GM08714 (cell line): ENCODE measurements around the gene PRKCA.
"Not testable (repeated sequence)": the region's sequence is repeated elsewhere in the genome, so short reads cannot be mapped to it uniquely, and the experiment has no call there.

ENCODE experiments used
- H3K4me3 ChIP-seq: fragments of 200-500 bp; sonication (Bioruptor generic); 2 replicates; pipeline ENCODE4 v1.5.1; 2014; ENCODE audit warnings: mild to moderate bottlenecking, low read length, inconsistent platforms
- ZNF274 ChIP-seq: IDR thresholded peaks from 2 replicates; pipeline ENCODE4 v1.6.1; 2012; ENCODE audit warnings: mild to moderate bottlenecking, low read depth, low read length

The PRKCA gene

DNA sequence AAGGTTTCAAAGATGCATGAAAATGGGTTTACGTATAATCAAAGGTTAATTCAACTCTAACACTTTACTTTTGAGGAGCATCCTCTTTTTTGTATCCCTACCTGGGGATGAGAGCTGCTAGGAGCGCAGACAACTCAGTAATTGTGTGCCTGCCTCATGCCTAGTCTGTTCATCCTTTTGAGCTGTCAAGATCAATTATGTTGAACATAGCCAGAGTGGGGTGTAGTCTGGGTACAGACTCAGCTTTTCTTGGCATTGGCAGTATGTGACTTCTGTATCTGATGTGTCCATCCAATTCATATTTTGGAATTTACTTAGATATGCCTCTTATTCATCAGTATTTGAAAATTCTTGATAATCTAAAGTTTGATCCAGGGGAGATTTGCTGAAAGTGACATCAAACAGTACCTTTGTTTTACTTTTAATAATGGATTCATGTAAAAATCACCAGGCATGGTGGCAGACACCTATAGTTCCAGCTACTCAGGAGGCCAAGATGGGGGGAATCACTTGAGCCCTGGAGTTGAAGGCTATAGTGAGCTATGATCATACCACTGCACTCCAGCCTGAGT lies 24.1 kb downstream of the PRKCA start:
- no peak overlapping the region for H3K4me3 ChIP-seq
- no peak for TF ChIP-seq ZNF274

DNA sequence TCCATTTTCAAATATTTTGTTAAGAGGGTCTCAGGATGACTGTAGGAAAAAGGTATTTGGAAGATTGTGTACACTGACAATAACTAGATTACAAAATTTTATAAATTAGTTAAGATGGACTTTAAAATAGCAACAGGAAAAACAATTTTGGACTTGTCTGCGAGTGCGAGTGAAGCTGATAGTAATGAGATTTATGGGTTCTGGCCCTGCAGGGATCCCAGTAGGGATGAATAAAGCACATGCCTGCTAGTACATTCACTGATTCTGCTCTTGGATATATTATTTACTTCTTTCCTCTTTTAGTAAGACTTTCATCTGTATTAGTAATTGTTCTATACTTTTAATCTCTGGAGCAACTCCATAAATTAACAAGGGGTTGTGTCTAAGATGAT lies 28.2 kb downstream of the PRKCA start:
- TF ChIP-seq ZNF274 = no peak

GRCh38 chr17:66331038-66331816 lies 28.8 kb downstream of the PRKCA start:
- TF ChIP-seq ZNF274 = no peak
- no peak overlapping the region for H3K4me3 ChIP-seq

More for the DNA sequence above, 28.2 kb downstream of the PRKCA start:
- H3K4me3 ChIP-seq = no peak overlapping the region

GRCh38 chr17:66335797-66336196 lies 33.4 kb downstream of the PRKCA start:
- no peak for TF ChIP-seq ZNF274
- H3K4me3 ChIP-seq = no peak overlapping the region

GRCh38 chr17:66337268-66337667 lies 34.9 kb downstream of the PRKCA start:
- TF ChIP-seq ZNF274 = no peak
- no peak overlapping the region for H3K4me3 ChIP-seq

DNA sequence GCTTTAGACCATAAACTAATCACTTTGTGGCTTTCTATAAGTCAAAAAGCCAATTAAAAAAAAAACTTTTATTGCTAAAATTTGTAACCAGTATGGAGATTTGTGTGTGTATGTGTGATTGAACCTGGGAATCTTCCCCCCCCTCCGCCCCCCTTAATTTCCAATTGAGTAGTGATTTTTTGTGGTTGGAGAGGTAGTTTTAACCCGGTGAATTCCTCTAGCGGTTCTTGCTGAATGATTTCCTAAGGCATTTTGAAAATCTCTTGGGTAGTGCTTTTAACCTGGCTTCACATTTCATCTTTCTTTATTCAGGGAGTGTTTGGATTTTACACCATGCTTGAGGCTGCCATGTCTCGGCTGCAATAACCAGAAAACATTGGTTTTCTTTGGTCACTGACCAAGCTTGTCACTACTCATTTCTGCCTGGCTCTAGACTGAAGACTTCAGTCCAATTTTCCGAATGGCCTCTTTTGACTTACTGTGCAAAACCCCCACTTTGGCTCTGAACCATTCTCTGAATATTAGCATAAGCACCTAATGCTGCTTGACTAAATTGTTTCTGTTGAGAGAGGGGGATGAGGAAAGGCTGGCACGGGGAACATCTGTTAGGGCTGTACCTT lies 35.6 kb downstream of the PRKCA start:
- TF ChIP-seq ZNF274 = no peak
- no peak overlapping the region for H3K4me3 ChIP-seq

- TF ChIP-seq ZNF274 = no peak
- H3K4me3 ChIP-seq = no peak overlapping the region
Observed at GRCh38 chr17:66338937-66339336, 36.5 kb downstream of the PRKCA start.

GRCh38 chr17:66339561-66339960 lies 37.1 kb downstream of the PRKCA start:
- no peak for TF ChIP-seq ZNF274
- no peak overlapping the region for H3K4me3 ChIP-seq

GRCh38 chr17:66340720-66341119 lies 38.3 kb downstream of the PRKCA start:
- no peak overlapping the region for H3K4me3 ChIP-seq
- no peak for TF ChIP-seq ZNF274

GRCh38 chr17:66341462-66341861 lies 39.0 kb downstream of the PRKCA start:
- TF ChIP-seq ZNF274 = no peak

DNA sequence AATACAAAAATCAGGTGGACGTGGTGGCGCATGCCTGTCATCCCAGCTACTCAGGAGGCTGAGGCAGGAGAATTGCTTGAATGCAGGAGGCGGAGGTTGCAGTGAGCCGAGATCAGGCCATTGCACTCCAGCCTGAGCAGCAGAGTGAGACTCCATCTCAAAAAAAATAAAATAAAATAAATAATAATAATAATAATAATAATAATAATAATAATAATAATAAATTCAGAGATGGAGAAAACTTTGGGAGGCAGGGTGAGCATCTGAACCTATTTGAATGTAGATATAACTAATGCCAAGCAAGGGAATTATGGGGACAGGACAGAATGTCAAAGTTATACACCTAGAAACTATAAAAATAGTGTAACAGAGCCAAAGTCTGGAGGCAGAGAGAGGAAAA lies 39.9 kb downstream of the PRKCA start:
- not testable (repeated sequence) for H3K4me3 ChIP-seq

More at GRCh38 chr17:66341462-66341861, 39.0 kb downstream of the PRKCA start:
- no peak overlapping the region for H3K4me3 ChIP-seq

DNA sequence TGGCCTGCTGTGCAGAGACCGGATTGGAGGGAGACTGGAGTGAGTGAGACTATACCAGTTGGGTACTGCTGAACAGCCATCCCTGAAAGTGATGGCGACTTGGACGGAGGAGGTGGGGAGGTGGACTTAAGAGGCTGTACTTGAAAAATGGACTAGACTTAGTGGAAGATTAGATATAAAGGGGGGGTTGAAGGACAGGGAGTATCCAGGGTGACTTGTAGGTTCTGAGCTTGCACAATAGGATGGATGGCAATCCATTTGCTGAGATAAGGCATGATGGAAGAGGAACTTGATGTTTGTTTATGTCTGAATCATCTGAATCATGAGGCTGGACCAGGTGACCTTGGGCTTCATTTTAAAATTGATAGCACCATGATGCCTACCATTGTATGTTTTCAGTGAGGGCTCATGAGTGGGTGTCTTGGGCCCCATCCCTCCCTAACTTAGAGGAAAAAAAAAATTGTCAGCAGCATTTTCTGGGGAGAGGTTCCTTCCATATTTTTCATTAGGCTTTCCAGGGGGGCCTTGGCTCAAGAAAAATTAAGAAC lies 41.2 kb downstream of the PRKCA start:
- no peak for TF ChIP-seq ZNF274
- no peak overlapping the region for H3K4me3 ChIP-seq

DNA sequence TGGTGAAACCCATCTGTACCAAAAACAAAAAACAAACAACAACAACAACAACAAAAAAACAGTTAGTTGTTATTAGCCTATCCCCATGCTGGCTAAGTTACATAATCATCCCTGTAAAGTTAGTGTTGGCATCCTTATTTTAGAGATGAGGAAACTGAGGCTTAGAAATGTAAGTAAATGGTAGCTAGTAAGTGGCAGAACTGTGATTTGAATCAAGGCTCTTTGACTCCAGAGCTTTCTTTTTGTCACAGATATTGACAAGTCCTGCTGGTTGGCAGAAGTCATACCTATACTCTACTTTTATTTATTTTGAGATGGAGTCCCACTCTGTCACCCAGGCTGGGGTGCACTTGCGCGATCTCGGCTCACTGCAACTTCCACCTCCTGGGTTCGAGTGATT lies 42.1 kb downstream of the PRKCA start:
- TF ChIP-seq ZNF274 = no peak
- no peak overlapping the region for H3K4me3 ChIP-seq

GRCh38 chr17:66345264-66345663 lies 42.9 kb downstream of the PRKCA start:
- no peak overlapping the region for H3K4me3 ChIP-seq
- TF ChIP-seq ZNF274 = no peak

GRCh38 chr17:66345949-66346638 lies 43.7 kb downstream of the PRKCA start:
- not testable (repeated sequence) for H3K4me3 ChIP-seq
